ENCODE data around the gene HSDL1. TPM values are rescaled to one million over a fixed set of nuclear protein-coding genes. Genes with fewer than 3 reads are reported as not detected.

Gene HSDL1
- total and polyA plus RNA-seq, 8 donors: 26.0 to 45.9 (median 41.3) TPM

DNA sequence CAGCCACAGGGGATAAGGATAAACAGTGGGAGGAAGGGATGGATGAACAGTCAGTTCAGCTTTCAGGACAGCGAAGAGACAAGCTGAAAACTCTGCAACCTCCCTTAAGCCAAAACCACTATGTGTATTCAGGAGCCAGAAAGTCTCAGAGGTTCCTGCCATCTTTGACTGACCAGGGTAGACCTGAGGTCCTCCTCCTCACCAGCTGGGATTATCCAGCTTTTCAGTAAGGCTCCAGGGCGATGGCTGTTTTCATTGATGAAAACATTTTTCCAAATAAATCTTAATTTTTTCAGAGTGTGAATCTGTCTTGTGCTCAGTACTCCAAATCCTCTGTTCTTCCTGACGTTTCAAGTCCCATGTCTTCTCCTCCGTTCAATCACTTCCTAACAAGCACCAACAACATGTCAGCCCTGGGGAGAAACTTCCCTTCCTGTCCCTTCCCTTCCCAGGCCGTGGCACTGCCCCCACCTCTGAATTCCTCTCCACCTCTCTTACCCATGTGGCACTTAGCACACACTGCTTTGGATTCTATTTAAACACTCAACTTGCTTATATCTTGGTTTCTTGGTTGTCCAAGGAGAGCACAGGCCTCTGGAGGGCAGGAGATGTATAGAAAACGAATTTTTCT, 5.2 kb downstream of the HSDL1 start:
- H3K4me3 ChIP-seq: no peak overlapping the region
- intact Hi-C loops (cut with DNase I): no loop called here
- peak; percentile 31 for ATAC-seq
- no peaks in the 10 kb centered on the region for H3K9me3 ChIP-seq
- TF ChIP-seq, protein P1, sequence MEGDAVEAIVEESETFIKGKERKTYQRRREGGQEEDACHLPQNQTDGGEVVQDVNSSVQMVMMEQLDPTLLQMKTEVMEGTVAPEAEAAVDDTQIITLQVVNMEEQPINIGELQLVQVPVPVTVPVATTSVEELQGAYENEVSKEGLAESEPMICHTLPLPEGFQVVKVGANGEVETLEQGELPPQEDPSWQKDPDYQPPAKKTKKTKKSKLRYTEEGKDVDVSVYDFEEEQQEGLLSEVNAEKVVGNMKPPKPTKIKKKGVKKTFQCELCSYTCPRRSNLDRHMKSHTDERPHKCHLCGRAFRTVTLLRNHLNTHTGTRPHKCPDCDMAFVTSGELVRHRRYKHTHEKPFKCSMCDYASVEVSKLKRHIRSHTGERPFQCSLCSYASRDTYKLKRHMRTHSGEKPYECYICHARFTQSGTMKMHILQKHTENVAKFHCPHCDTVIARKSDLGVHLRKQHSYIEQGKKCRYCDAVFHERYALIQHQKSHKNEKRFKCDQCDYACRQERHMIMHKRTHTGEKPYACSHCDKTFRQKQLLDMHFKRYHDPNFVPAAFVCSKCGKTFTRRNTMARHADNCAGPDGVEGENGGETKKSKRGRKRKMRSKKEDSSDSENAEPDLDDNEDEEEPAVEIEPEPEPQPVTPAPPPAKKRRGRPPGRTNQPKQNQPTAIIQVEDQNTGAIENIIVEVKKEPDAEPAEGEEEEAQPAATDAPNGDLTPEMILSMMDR (IDR thresholded peaks at IDR 0.05): no peak
- DNase-seq: no peak
- peak overlapping the region in 1 of 2 donors; percentile 77 for H3K27ac ChIP-seq
- no peaks in the 10 kb centered on the region for H3K27me3 ChIP-seq
- peaks cover 10 to 12% of the 10 kb centered on the region in 2 donors for H3K4me1 ChIP-seq
- no peaks in the 10 kb centered on the region for H3K36me3 ChIP-seq

GRCh38 chr16:84138824-84139627, 6.0 kb downstream of the HSDL1 start:
- H3K27me3 ChIP-seq: no peaks in the 10 kb centered on the region
- ATAC-seq (peak; percentile 90), DNase-seq (peak in 3 of 4 donors; percentile 43 to 81 (median 61))
- H3K9me3 ChIP-seq: no peaks in the 10 kb centered on the region
- H3K27ac ChIP-seq: peak overlapping the region in 1 of 2 donors; percentile 77
- H3K4me3 ChIP-seq: no peak overlapping the region
- intact Hi-C loops (cut with DNase I): no loop called here
- H3K36me3 ChIP-seq: no peaks in the 10 kb centered on the region
- H3K4me1 ChIP-seq: peaks cover 8 to 10% of the 10 kb centered on the region in 2 donors
- TF ChIP-seq, protein P1 (IDR thresholded peaks at IDR 0.05): no peak

- no peak for DNase-seq
- TF ChIP-seq, protein P1 (IDR thresholded peaks at IDR 0.05): no peak
- Histone ChIP-seq H3K4me1 (peaks cover 5 to 10% of the 10 kb centered on the region in 2 donors), H3K27me3 (no peaks in the 10 kb centered on the region), H3K27ac (peak overlapping the region in 1 of 2 donors; percentile 77), H3K4me3 (no peak overlapping the region), H3K36me3 (no peaks in the 10 kb centered on the region), H3K9me3 (no peaks in the 10 kb centered on the region)
- ATAC-seq: no peak
- intact Hi-C loops (cut with DNase I): no loop called here
Observed at GRCh38 chr16:84138500-84138823, 6.5 kb downstream of the HSDL1 start.

GRCh38 chr16:84137769-84138357, 7.1 kb downstream of the HSDL1 start:
- Histone ChIP-seq H3K4me3 (no peak overlapping the region), H3K27me3 (no peaks in the 10 kb centered on the region), H3K9me3 (no peaks in the 10 kb centered on the region), H3K4me1 (peaks cover 0 to 10% of the 10 kb centered on the region in 2 donors), H3K27ac (peak overlapping the region in 1 of 2 donors; percentile 77), H3K36me3 (no peaks in the 10 kb centered on the region)
- intact Hi-C loops (cut with DNase I): no loop called here
- TF ChIP-seq, protein P1 (IDR thresholded peaks at IDR 0.05): no peak
- DNase-seq (no peak), ATAC-seq (no peak)

DNA sequence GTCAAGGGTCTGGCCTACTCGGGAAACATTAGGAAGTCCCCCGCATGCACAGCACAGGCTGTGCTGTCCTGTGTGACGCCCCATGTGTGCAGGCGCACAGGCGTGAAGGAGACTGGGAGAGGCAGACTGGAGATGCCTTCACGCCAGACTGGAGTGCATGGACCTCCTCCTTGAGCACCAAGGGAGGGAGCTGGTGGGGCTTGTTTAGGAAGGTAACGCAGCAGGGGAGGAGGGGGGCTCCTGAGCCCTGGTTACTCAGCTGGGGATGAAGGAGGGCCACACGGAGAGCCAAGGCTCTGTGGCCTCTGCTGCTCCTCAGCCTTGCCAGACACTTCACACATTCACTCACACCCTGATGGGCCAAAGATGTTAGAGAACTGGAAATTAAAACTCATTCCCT, 7.7 kb downstream of the HSDL1 start:
- no peaks in the 10 kb centered on the region for H3K27me3 ChIP-seq
- no peak for ATAC-seq
- no peak overlapping the region for H3K27ac ChIP-seq
- no peaks in the 10 kb centered on the region for H3K9me3 ChIP-seq
- H3K4me3 ChIP-seq: no peak overlapping the region
- TF ChIP-seq, protein P1 (IDR thresholded peaks at IDR 0.05): no peak
- DNase-seq: no peak
- peaks cover 0 to 10% of the 10 kb centered on the region in 2 donors for H3K4me1 ChIP-seq
- intact Hi-C loops (cut with DNase I): no loop called here
- no peaks in the 10 kb centered on the region for H3K36me3 ChIP-seq

All from left lung (tissue), 10 donors.